ENCODE data around the gene ZMIZ2. TPM values are rescaled to one million over a fixed set of nuclear protein-coding genes. Genes with fewer than 3 reads are reported as not detected.

The ZMIZ2 gene
- total RNA-seq, 1 donor from 2014 or later, result 54.3 TPM

GRCh38 chr7:44748948-44749731, 493 bp downstream of the ZMIZ2 start:
- Histone ChIP-seq H3K9me3 (no peaks in the 10 kb centered on the region), H3K4me1 (peaks cover 40% of the 10 kb centered on the region), H3K36me3 (no peaks in the 10 kb centered on the region), H3K27ac (peak overlapping the region; percentile 31), H3K27me3 (no peaks in the 10 kb centered on the region), H3K4me3 (peak overlapping the region; percentile 79 to 93)
- TF ChIP-seq POLR2A (IDR thresholded peaks at IDR 0.05), result no peak
- no peak for TF ChIP-seq CTCF (IDR thresholded peaks at IDR 0.05)
- TF ChIP-seq POLR2AphosphoS5 (IDR thresholded peaks at IDR 0.05; ENCODE audit: insufficient read depth in 1 of 2, low read depth in 1 of 2), result no peak
- intact Hi-C loops (cut with DNase I), result loop anchor here (5.0 kb wide), 2 partner anchors 93 to 167 kb away; partner anchors contain the start of gene TMED4
- DNase-seq (ENCODE audit: extremely low spot score in 2 of 2), result no peak

- H3K36me3 ChIP-seq, result no peaks in the 10 kb centered on the region
- peak overlapping the region; percentile 79 to 93 for H3K4me3 ChIP-seq
- peaks cover 48% of the 10 kb centered on the region for H3K4me1 ChIP-seq
- intact Hi-C loops (cut with DNase I), result loop anchor here (5.0 kb wide), 2 partner anchors 92 to 168 kb away; partner anchors contain the start of gene TMED4
- H3K27me3 ChIP-seq, result no peaks in the 10 kb centered on the region
- H3K9me3 ChIP-seq, result no peaks in the 10 kb centered on the region
- no peak for DNase-seq (ENCODE audit: extremely low spot score in 2 of 2)
- no peak for TF ChIP-seq POLR2A (IDR thresholded peaks at IDR 0.05)
- TF ChIP-seq POLR2AphosphoS5 (IDR thresholded peaks at IDR 0.05; ENCODE audit: insufficient read depth in 1 of 2, low read depth in 1 of 2), result no peak
- no peak for TF ChIP-seq CTCF (IDR thresholded peaks at IDR 0.05)
- H3K27ac ChIP-seq, result no peak overlapping the region
Observed at GRCh38 chr7:44749992-44750391, 1.3 kb downstream of the ZMIZ2 start.

- peaks cover 53% of the 10 kb centered on the region for H3K4me1 ChIP-seq
- no peak overlapping the region for H3K27ac ChIP-seq
- no peaks in the 10 kb centered on the region for H3K36me3 ChIP-seq
- no peak for TF ChIP-seq POLR2A (IDR thresholded peaks at IDR 0.05)
- TF ChIP-seq POLR2AphosphoS5 (IDR thresholded peaks at IDR 0.05; ENCODE audit: insufficient read depth in 1 of 2, low read depth in 1 of 2), result no peak
- TF ChIP-seq CTCF (IDR thresholded peaks at IDR 0.05), result no peak
- DNase-seq (ENCODE audit: extremely low spot score in 2 of 2), result no peak
- no peaks in the 10 kb centered on the region for H3K27me3 ChIP-seq
- no peaks in the 10 kb centered on the region for H3K9me3 ChIP-seq
- intact Hi-C loops (cut with DNase I), result no loop called here
- H3K4me3 ChIP-seq, result peak overlapping the region in 1 of 2 donors; percentile 79
Observed at GRCh38 chr7:44750424-44750823, 1.8 kb downstream of the ZMIZ2 start.

GRCh38 chr7:44750921-44751571, 2.4 kb downstream of the ZMIZ2 start:
- Histone ChIP-seq H3K9me3 (no peaks in the 10 kb centered on the region), H3K4me3 (no peak overlapping the region), H3K36me3 (no peaks in the 10 kb centered on the region), H3K27ac (no peak overlapping the region), H3K4me1 (peaks cover 59% of the 10 kb centered on the region), H3K27me3 (no peaks in the 10 kb centered on the region)
- intact Hi-C loops (cut with DNase I), result no loop called here
- TF ChIP-seq CTCF (IDR thresholded peaks at IDR 0.05), result no peak
- TF ChIP-seq POLR2AphosphoS5 (IDR thresholded peaks at IDR 0.05; ENCODE audit: insufficient read depth in 1 of 2, low read depth in 1 of 2), result no peak
- no peak for TF ChIP-seq POLR2A (IDR thresholded peaks at IDR 0.05)
- no peak for DNase-seq (ENCODE audit: extremely low spot score in 2 of 2)

All from vagina (tissue), 2 donors.